Left lung (tissue), 10 donors: ENCODE results near the gene GNAS-AS1. TPM values are rescaled to one million over a fixed set of nuclear protein-coding genes. Genes with fewer than 3 reads are reported as not detected.

Experiments
- ATAC-seq: fragments of 200-7000 bp; cut with Tn5 transposase; one replicate; pipeline ENCODE4 v1.9.1; 2020; ENCODE audit warnings: moderate library complexity
- DNase-seq, 4 donors: peaks; one replicate each; pipeline ENCODE4 v3.0.0-alpha.2; 2013 to 2020
- H3K27ac ChIP-seq, 2 donors: fragments of 200-600 bp; sonication (generic) in 1 of 2; one replicate each; pipeline versions ENCODE4 v1.5.0 to v1.8.0; 2020 to 2021
- H3K27me3 ChIP-seq, 2 donors: fragments of 200-600 bp; sonication (generic) in 1 of 2; one replicate each; pipeline versions ENCODE4 v1.5.0 to v1.8.0; 2020 to 2021
- H3K36me3 ChIP-seq, 2 donors: fragments of 200-600 bp; sonication (generic) in 1 of 2; one replicate each; pipeline versions ENCODE4 v1.5.0 to v1.8.0; 2020 to 2021
- H3K4me1 ChIP-seq, 2 donors: fragments of 200-600 bp; one replicate each; pipeline ENCODE4 v1.8.0; 2021
- H3K4me3 ChIP-seq, 2 donors: fragments of 200-600 bp; sonication (generic) in 1 of 2; one replicate each; pipeline versions ENCODE4 v1.5.0 to v1.8.0; 2020 to 2021; ENCODE audit warnings: mild to moderate bottlenecking in 1 of 2
- H3K9me3 ChIP-seq, 2 donors: fragments of 200-600 bp; sonication (generic) in 1 of 2; one replicate each; pipeline versions ENCODE4 v1.5.0 to v1.8.0; 2020 to 2021
- intact Hi-C, 2 donors: fragments of 100-400 bp; cut with DNase I; formaldehyde crosslinking; loops; one replicate each; pipeline versions ENCODE4 v1.11.2 to v1.14.2; 2022
- polyA plus RNA-seq, 6 donors: library from polyadenylated mRNA; unstranded; fragments of 120-200 nt; gene quantifications; one replicate each; pipeline ENCODE4 v1.2.1, GENCODE V29; 2013; ENCODE audit not compliant: insufficient read length in 6 of 6
- total RNA-seq, 2 donors: library from RNA; stranded (reverse); fragmentation: NEBNext Ultra II Directional; extraction: Animal tissue kit (Norgen Biotek cat#: 25700); gene quantifications; one replicate each; pipeline ENCODE4 v1.2.1, GENCODE V29; 2021
- TF ChIP-seq, protein P1 (sequence below), 2 donors: fragments of 200-600 bp; sonication (generic) in 1 of 2; IDR thresholded peaks; one replicate each; pipeline versions ENCODE4 v1.5.0 to v1.8.0; 2021; ENCODE audit warnings: antibody characterized with exemption in 2 of 2
- donor health status: DM: no; HTN: yes; CAD: no.
- donor health status: DM: no; HTN: no; CAD: no.

Gene GNAS-AS1
- total and polyA plus RNA-seq, 8 donors, result 0.15 to 1.5 (median 1.1) TPM

GRCh38 chr20:58871533-58872102 is 20.9 kb upstream of the GNAS-AS1 start:
- H3K36me3 ChIP-seq, result no peaks in the 10 kb centered on the region
- H3K27me3 ChIP-seq, result peaks cover 0 to 11% of the 10 kb centered on the region in 2 donors
- TF ChIP-seq, protein P1, sequence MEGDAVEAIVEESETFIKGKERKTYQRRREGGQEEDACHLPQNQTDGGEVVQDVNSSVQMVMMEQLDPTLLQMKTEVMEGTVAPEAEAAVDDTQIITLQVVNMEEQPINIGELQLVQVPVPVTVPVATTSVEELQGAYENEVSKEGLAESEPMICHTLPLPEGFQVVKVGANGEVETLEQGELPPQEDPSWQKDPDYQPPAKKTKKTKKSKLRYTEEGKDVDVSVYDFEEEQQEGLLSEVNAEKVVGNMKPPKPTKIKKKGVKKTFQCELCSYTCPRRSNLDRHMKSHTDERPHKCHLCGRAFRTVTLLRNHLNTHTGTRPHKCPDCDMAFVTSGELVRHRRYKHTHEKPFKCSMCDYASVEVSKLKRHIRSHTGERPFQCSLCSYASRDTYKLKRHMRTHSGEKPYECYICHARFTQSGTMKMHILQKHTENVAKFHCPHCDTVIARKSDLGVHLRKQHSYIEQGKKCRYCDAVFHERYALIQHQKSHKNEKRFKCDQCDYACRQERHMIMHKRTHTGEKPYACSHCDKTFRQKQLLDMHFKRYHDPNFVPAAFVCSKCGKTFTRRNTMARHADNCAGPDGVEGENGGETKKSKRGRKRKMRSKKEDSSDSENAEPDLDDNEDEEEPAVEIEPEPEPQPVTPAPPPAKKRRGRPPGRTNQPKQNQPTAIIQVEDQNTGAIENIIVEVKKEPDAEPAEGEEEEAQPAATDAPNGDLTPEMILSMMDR (IDR thresholded peaks at IDR 0.05), result no peak
- intact Hi-C loops, result no loop called here
- H3K4me3 ChIP-seq, result no peak overlapping the region
- H3K4me1 ChIP-seq, result no peaks in the 10 kb centered on the region
- peak; percentile 15 for ATAC-seq
- no peaks in the 10 kb centered on the region for H3K9me3 ChIP-seq
- no peak for DNase-seq
- no peak overlapping the region for H3K27ac ChIP-seq

DNA sequence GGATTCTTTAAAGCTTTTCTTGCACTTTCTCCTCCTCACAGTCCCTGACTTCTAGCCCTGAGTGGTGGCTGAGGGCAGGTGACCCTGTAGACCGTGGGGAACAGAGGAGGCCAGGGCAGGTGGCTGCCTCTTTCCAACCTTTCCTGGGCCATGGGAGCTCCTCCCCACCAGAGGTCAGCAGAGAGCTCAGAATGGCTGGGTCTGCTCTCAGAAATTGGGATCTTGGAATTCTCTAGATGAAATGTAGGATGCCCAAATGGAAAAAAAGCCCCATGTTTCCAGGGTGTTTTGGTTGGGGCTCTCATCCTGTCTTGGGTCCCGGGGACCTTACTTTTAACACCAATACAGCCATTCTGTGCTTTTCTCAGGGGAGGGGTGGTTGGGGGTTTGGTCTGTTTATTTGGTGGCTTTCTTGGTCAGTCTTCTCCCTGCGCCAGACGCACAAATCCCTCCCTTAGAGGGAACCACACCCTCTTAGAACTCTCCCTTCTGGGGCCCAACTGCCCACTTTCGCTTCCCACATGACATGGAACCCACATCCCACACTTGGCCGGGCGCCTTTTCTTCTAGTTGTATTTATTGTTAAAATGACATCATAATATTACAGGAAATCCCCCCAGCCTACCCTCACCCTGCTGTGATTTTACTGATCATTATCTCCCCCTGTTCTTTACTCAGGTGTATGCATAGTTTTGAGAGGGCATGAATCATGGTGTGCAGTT is 19.8 kb upstream of the GNAS-AS1 start:
- H3K4me1 ChIP-seq, result no peaks in the 10 kb centered on the region
- no peaks in the 10 kb centered on the region for H3K9me3 ChIP-seq
- H3K27me3 ChIP-seq, result peaks cover 0 to 11% of the 10 kb centered on the region in 2 donors
- H3K36me3 ChIP-seq, result no peaks in the 10 kb centered on the region
- ATAC-seq, result peak; percentile 96
- TF ChIP-seq, protein P1 (IDR thresholded peaks at IDR 0.05), result peak; percentile 81 to 87
- intact Hi-C loops, result no loop called here
- H3K27ac ChIP-seq, result no peak overlapping the region
- no peak overlapping the region for H3K4me3 ChIP-seq
- DNase-seq, result peak in 3 of 4 donors; percentile 67 to 79 (median 79)

DNA sequence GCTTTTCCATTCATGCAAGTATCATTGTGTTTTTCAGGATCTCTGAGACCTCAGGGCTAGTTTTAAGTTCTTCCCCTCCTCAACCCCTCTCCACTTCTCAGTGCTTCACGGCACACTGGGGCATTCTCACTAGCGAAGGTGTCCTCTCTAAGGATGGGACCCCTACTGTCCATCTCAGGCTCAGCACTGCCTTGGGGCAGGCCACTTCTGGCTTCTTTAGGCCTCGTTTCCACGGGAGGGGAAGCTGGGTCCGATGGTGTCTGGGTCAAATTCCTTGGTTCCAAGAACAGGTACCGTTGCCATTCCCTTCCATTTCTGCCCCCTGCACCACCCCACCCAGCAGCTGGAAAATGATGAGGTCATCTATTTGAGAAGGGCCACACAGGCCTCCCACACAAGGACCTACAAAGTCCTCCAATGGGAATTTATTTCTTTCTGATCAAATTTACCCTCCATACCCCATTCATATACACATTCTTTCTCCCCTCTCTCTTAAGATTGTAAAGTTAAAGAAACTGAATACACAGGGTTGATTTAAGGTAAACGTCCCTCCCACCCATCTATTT is 19.0 kb upstream of the GNAS-AS1 start:
- DNase-seq (no peak), ATAC-seq (no peak)
- Histone ChIP-seq H3K36me3 (no peaks in the 10 kb centered on the region), H3K9me3 (no peaks in the 10 kb centered on the region), H3K4me3 (no peak overlapping the region), H3K27ac (no peak overlapping the region), H3K27me3 (peaks cover 0 to 11% of the 10 kb centered on the region in 2 donors), H3K4me1 (no peaks in the 10 kb centered on the region)
- TF ChIP-seq, protein P1 (IDR thresholded peaks at IDR 0.05), result no peak
- intact Hi-C loops, result loop anchor here (5.0 to 10.0 kb wide), 2 partner anchors 345 to 348 kb away; no protein-coding TSS in a partner anchor

DNA sequence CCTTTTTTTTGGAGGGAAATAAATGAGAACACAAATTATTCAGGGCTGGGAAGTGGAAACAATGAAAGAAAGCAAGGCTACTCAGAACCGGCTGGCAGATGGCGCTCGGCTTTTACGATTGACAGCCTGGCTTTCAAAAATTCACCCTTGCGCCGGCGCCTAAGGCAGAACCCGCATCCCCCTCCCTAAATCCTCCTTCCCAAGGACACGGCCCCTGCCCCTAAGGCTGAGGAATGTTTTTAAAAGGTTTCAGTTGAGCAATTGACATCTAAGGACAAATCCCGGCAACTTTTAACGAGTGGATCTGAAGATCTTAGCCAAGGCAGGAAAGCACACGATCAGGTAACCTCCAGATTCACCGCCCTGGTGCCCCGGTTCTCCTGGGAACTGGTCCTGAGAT is 18.1 kb upstream of the GNAS-AS1 start:
- Histone ChIP-seq H3K4me1 (no peaks in the 10 kb centered on the region), H3K36me3 (no peaks in the 10 kb centered on the region), H3K4me3 (no peak overlapping the region), H3K27ac (no peak overlapping the region), H3K27me3 (peaks cover 0 to 11% of the 10 kb centered on the region in 2 donors), H3K9me3 (no peaks in the 10 kb centered on the region)
- TF ChIP-seq, protein P1 (IDR thresholded peaks at IDR 0.05), result no peak
- ATAC-seq (no peak), DNase-seq (no peak)
- intact Hi-C loops, result loop anchor here (5.0 to 10.0 kb wide), 2 partner anchors 346 to 349 kb away; no protein-coding TSS in a partner anchor

DNA sequence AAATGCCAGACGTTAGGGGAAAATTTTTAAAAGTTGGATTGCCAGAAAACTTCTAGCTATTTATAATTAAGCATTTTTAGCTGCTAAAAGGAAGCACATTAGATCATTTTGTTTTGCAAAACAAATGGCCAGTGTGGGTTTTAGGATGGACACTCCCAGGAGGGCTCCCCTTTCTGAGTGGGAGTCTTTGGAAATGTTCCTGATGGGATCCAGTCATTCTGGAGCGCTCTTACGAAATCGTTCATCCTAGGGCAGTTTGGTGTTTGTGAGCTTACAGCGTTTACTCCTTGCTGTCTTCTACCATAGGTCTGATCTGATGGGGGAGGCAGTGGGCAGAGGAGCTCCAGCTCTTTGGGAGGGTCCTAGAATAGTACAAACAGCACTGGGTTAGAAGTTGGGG is 16.5 kb upstream of the GNAS-AS1 start:
- Histone ChIP-seq H3K27ac (no peak overlapping the region), H3K4me3 (no peak overlapping the region), H3K36me3 (no peaks in the 10 kb centered on the region), H3K9me3 (no peaks in the 10 kb centered on the region), H3K4me1 (no peaks in the 10 kb centered on the region), H3K27me3 (peaks cover 0 to 12% of the 10 kb centered on the region in 2 donors)
- TF ChIP-seq, protein P1 (IDR thresholded peaks at IDR 0.05), result no peak
- intact Hi-C loops, result loop anchor here (5.0 to 10.0 kb wide), 2 partner anchors 348 to 350 kb away; no protein-coding TSS in a partner anchor
- ATAC-seq (no peak), DNase-seq (no peak)
